ENCODE results near the gene PNCK. TPM values are rescaled to one million over a fixed set of nuclear protein-coding genes. Genes with fewer than 3 reads are reported as not detected.
A peak's percentile ranks its signal among the peaks of the same experiment; 100 is the strongest.

PNCK gene
- total and polyA plus RNA-seq, 2 of the 13 experiments (the other 11 are each of a cell fraction or from before 2014, with no cell fraction given): 33.1 TPM; not detected in 1

DNA sequence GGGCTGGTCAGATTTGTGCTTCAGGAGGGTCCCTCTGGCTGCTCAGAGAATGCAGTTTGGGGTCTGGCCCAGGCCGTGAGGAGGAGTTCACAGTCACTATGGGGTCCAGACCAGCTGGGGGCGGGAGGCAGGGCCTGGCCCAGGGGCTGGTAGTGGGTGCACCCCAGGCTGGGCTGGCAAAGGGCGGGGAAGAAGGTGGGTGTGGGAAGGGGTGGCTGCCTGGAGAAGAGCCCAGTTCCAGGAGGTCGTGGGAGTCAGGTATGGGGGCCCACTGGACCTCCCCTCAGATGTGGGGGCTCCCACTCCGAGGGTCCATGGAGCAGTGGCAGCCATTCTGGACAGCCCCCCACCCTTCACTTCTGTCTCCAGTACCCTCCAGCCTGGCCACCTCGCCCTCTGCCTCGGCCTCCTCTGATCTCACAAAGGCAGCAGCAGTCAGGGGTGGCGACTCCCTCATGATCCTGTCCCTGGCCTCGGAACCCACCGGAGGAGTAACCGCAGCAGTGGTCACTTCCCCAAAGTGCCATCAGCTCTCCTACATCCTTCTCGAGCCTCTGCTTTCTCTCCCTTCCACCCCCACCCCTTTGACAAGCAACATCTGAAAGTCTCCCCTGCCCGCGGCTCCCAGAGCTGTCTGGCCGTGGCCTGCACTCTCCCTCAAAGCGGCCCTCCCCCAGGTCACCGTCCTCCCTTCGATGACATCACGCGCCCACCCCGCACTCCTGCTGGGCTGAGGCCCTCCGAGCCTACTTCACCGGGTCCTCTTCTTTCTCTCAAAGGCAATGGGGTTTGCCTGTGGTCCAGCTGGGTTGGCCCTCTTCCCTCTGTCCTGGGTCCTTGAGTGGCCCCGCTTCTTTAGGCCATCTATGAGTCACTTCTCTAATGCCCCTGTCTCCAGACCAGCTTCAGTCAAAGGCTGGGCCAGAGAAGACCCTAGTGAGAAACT, 12.4 kb upstream of the PNCK start (continued):
- TF ChIP-seq, protein P1, sequence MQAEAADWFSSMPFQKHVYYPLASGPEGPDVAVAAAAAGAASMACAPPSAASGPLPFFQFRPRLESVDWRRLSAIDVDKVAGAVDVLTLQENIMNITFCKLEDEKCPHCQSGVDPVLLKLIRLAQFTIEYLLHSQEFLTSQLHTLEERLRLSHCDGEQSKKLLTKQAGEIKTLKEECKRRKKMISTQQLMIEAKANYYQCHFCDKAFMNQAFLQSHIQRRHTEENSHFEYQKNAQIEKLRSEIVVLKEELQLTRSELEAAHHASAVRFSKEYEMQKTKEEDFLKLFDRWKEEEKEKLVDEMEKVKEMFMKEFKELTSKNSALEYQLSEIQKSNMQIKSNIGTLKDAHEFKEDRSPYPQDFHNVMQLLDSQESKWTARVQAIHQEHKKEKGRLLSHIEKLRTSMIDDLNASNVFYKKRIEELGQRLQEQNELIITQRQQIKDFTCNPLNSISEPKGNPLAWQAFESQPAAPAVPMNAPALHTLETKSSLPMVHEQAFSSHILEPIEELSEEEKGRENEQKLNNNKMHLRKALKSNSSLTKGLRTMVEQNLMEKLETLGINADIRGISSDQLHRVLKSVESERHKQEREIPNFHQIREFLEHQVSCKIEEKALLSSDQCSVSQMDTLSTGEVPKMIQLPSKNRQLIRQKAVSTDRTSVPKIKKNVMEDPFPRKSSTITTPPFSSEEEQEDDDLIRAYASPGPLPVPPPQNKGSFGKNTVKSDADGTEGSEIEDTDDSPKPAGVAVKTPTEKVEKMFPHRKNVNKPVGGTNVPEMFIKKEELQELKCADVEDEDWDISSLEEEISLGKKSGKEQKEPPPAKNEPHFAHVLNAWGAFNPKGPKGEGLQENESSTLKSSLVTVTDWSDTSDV (CRISPR knock-in tag; IDR thresholded peaks at IDR 0.05): 0 out of 2 replicates have a peak, but pooled peaks have one; percentile 31
- TF ChIP-seq, protein P2, sequence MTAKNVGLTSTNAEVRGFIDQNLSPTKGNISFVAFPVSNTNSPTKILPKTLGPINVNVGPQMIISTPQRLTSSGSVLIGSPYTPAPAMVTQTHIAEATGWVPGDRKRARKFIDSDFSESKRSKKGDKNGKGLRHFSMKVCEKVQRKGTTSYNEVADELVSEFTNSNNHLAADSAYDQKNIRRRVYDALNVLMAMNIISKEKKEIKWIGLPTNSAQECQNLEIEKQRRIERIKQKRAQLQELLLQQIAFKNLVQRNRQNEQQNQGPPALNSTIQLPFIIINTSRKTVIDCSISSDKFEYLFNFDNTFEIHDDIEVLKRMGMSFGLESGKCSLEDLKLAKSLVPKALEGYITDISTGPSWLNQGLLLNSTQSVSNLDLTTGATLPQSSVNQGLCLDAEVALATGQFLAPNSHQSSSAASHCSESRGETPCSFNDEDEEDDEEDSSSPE (CRISPR knock-in tag; IDR thresholded peaks at IDR 0.05): no peak
- no peak for TF ChIP-seq RELA (CRISPR knock-in tag; IDR thresholded peaks at IDR 0.05)
- TF ChIP-seq SNAPC2 (CRISPR knock-in tag; IDR thresholded peaks at IDR 0.05): no peak
- TF ChIP-seq PTBP1 (IDR thresholded peaks at IDR 0.05; ENCODE audit: low read depth, low read length, poor library complexity, severe bottlenecking): no peak
- no peak for TF ChIP-seq ZNF30 (CRISPR knock-in tag; IDR thresholded peaks at IDR 0.05)
- TF ChIP-seq, protein P3, sequence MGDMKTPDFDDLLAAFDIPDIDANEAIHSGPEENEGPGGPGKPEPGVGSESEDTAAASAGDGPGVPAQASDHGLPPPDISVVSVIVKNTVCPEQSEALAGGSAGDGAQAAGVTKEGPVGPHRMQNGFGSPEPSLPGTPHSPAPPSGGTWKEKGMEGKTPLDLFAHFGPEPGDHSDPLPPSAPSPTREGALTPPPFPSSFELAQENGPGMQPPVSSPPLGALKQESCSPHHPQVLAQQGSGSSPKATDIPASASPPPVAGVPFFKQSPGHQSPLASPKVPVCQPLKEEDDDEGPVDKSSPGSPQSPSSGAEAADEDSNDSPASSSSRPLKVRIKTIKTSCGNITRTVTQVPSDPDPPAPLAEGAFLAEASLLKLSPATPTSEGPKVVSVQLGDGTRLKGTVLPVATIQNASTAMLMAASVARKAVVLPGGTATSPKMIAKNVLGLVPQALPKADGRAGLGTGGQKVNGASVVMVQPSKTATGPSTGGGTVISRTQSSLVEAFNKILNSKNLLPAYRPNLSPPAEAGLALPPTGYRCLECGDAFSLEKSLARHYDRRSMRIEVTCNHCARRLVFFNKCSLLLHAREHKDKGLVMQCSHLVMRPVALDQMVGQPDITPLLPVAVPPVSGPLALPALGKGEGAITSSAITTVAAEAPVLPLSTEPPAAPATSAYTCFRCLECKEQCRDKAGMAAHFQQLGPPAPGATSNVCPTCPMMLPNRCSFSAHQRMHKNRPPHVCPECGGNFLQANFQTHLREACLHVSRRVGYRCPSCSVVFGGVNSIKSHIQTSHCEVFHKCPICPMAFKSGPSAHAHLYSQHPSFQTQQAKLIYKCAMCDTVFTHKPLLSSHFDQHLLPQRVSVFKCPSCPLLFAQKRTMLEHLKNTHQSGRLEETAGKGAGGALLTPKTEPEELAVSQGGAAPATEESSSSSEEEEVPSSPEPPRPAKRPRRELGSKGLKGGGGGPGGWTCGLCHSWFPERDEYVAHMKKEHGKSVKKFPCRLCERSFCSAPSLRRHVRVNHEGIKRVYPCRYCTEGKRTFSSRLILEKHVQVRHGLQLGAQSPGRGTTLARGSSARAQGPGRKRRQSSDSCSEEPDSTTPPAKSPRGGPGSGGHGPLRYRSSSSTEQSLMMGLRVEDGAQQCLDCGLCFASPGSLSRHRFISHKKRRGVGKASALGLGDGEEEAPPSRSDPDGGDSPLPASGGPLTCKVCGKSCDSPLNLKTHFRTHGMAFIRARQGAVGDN (CRISPR knock-in tag; IDR thresholded peaks at IDR 0.05): peak; percentile 63
- TF ChIP-seq, protein P4, sequence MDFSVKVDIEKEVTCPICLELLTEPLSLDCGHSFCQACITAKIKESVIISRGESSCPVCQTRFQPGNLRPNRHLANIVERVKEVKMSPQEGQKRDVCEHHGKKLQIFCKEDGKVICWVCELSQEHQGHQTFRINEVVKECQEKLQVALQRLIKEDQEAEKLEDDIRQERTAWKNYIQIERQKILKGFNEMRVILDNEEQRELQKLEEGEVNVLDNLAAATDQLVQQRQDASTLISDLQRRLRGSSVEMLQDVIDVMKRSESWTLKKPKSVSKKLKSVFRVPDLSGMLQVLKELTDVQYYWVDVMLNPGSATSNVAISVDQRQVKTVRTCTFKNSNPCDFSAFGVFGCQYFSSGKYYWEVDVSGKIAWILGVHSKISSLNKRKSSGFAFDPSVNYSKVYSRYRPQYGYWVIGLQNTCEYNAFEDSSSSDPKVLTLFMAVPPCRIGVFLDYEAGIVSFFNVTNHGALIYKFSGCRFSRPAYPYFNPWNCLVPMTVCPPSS (IDR thresholded peaks at IDR 0.05): no peak
- TF ChIP-seq NCOA1 (CRISPR knock-in tag; IDR thresholded peaks at IDR 0.05): no peak
- no peak for TF ChIP-seq ZNF879 (CRISPR knock-in tag; IDR thresholded peaks at IDR 0.05)
- TF ChIP-seq GTF3A (CRISPR knock-in tag; conservative IDR thresholded peaks at IDR 0.05): no peak
- TF ChIP-seq PPARG (CRISPR knock-in tag; conservative IDR thresholded peaks at IDR 0.05): no peak
- TF ChIP-seq KMT2B (CRISPR knock-in tag; IDR thresholded peaks at IDR 0.05): no peak
- no peak for TF ChIP-seq ISX (CRISPR knock-in tag; conservative IDR thresholded peaks at IDR 0.05)
- no peak for TF ChIP-seq ZNF614 (CRISPR knock-in tag; IDR thresholded peaks at IDR 0.05; ENCODE audit: borderline replicate concordance)
- TF ChIP-seq, protein P5, sequence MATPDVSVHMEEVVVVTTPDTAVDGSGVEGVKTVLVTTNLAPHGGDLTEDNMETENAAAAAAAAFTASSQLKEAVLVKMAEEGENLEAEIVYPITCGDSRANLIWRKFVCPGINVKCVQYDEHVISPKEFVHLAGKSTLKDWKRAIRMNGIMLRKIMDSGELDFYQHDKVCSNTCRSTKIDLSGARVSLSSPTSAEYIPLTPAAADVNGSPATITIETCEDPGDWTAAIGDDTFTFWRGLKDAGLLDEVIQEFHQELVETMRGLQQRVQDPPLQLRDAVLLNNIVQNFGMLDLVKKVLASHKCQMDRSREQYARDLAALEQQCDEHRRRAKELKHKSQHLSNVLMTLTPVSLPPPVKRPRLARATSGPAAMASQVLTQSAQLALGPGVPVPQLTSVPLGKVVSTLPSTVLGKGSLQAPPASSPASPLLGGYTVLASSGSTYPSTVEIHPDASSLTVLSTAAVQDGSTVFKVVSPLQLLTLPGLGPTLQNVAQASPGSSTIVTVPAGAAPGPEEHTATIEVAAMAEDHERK (CRISPR knock-in tag; IDR thresholded peaks at IDR 0.05; ENCODE audit: low read depth): no peak
- TF ChIP-seq SPEN (CRISPR knock-in tag; IDR thresholded peaks at IDR 0.05; ENCODE audit: low read depth): no peak
- no peak for TF ChIP-seq ZNF138 (CRISPR knock-in tag; IDR thresholded peaks at IDR 0.05; ENCODE audit: low read depth)

All from HepG2 (cell line).